K562 (cell line): Measurements from ENCODE around the gene HCN3. TPM values are rescaled to one million over a fixed set of nuclear protein-coding genes. Genes with fewer than 3 reads are reported as not detected.

ENCODE experiments used
- CBX1 ChIP-seq: sonication (generic); IDR thresholded peaks from 2 replicates; pipeline ENCODE4 v1.6.1; 2016; ENCODE audit warnings: antibody characterized with exemption, low read depth, mild to moderate bottlenecking
- CXXC5 ChIP-seq: fragments of 250-450 bp; sonication (Bioruptor Pico); IDR thresholded peaks from 2 replicates; pipeline ENCODE4 v1.8.0; 2022; ENCODE audit warnings: inconsistent platforms, mild to moderate bottlenecking, moderate library complexity
- E2F3 ChIP-seq: fragments of 250-450 bp; sonication (Bioruptor Pico); IDR thresholded peaks from 2 replicates; pipeline ENCODE4 v1.4.0; 2020; ENCODE audit warnings: mild to moderate bottlenecking
- HCFC1 ChIP-seq: IDR thresholded peaks from 2 replicates; pipeline ENCODE4 v1.6.1; 2012; ENCODE audit warnings: low read depth, low read length, improper control_type of control experiment
- ID3 ChIP-seq, 2 experiments: fragments of 250-450 bp in 1 of 2; fragments of 450-650 bp in 1 of 2; sonication (Bioruptor Pico) in 1 of 2; IDR thresholded peaks; 2 replicates each; pipeline versions ENCODE4 v1.6.1 to v1.8.0; 2016 to 2021; ENCODE audit warnings: mild to moderate bottlenecking in 2 of 2, moderate library complexity in 2 of 2, missing compliant biosample characterization in 1 of 2, missing genetic modification characterization in 1 of 2
- MAFK ChIP-seq: IDR thresholded peaks from 2 replicates; pipeline ENCODE4 v1.6.1; 2011; ENCODE audit warnings: low read length, improper control_type of control experiment
- MTA1 ChIP-seq: fragments of 450-650 bp; IDR thresholded peaks from 2 replicates; pipeline ENCODE4 v1.6.1; 2017; ENCODE audit warnings: borderline replicate concordance
- MTA3 ChIP-seq: fragments of 450-650 bp; formaldehyde crosslinking; IDR thresholded peaks from 2 replicates; pipeline ENCODE4 v1.6.1; 2017; ENCODE audit warnings: mild to moderate bottlenecking, borderline replicate concordance
- PML ChIP-seq: IDR thresholded peaks from 2 replicates; pipeline ENCODE4 v1.6.1; 2012; ENCODE audit warnings: low read length, inconsistent platforms
- POLR2H ChIP-seq: IDR thresholded peaks from 2 replicates; pipeline ENCODE4 v1.6.1; 2016; ENCODE audit warnings: missing genetic modification characterization, low read depth, mild to moderate bottlenecking, control low read depth, missing compliant biosample characterization, moderate library complexity
- PRMT5 ChIP-seq: sonication (generic); formaldehyde crosslinking; IDR thresholded peaks from 2 replicates; pipeline ENCODE4 v1.5.0; 2020; ENCODE audit warnings: missing genetic modification reagents
- RBBP5 ChIP-seq: fragments of 200-600 bp; sonication (generic); IDR thresholded peaks from 2 replicates; pipeline ENCODE4 v1.6.1; 2012; ENCODE audit warnings: borderline replicate concordance, mild to moderate bottlenecking, low read length, control low read depth, inconsistent platforms; ENCODE audit not compliant: insufficient read depth, poor library complexity, severe bottlenecking
- SIN3A ChIP-seq, 2 experiments: fragments of 150-350 bp in 1 of 2; IDR thresholded peaks; 2 replicates each; pipeline ENCODE4 v1.6.1; 2011 to 2016; ENCODE audit warnings: borderline replicate concordance in 2 of 2, low read depth in 2 of 2, low read length in 2 of 2, mild to moderate bottlenecking in 2 of 2, moderate library complexity in 2 of 2; ENCODE audit not compliant: control insufficient read depth in 1 of 2
- SIN3B ChIP-seq: fragments of 450-650 bp; IDR thresholded peaks from 2 replicates; pipeline ENCODE4 v1.6.1; 2017; ENCODE audit warnings: low read depth, mild to moderate bottlenecking, moderate library complexity
- ZBTB17 ChIP-seq: fragments of 450-650 bp; formaldehyde crosslinking; IDR thresholded peaks from 2 replicates; pipeline ENCODE4 v1.4.0; 2020; ENCODE audit warnings: mild to moderate bottlenecking
- ZNF143 ChIP-seq: sonication (generic); formaldehyde crosslinking; IDR thresholded peaks from 2 replicates; pipeline ENCODE4 v1.9.0; 2022; ENCODE audit warnings: mild to moderate bottlenecking, missing genetic modification reagents
- ZNF780A ChIP-seq: fragments of 250-450 bp; sonication (Bioruptor Pico); IDR thresholded peaks from 2 replicates; pipeline ENCODE4 v1.5.0; 2021; ENCODE audit warnings: mild to moderate bottlenecking
- polyA plus RNA-seq, 8 experiments: library from polyadenylated mRNA; depleted of rRNA in 4 of 8; stranded (reverse) in 5 of 8; unstranded in 3 of 8; fragments of >200 nt; fragmentation: Nextera tagmentation in 2 of 8; fragmentation: Illumina TruSeq in 1 of 8; extraction: Ambion mirVana in 2 of 8; extraction: Trizol in 1 of 8; gene quantifications; 2 replicates each; pipeline versions ENCODE4 v1.2.1 to v1.2.3, GENCODE V29; 2011 to 2014; ENCODE audit warnings: inconsistent platforms in 1 of 8, missing spikeins in 1 of 8
- total RNA-seq, 7 experiments: library from RNA; depleted of rRNA in 6 of 7; stranded (reverse); fragments of >200 nt in 6 of 7; fragmentation: Illumina TruSeq in 2 of 7; extraction: Trizol in 2 of 7; gene quantifications; 2 replicates each; pipeline versions ENCODE4 v1.2.1 to v1.2.3, GENCODE V29; 2011 to 2021; ENCODE audit warnings: low replicate concordance in 1 of 7
- TF ChIP-seq, protein P1 (sequence below): sonication (generic); formaldehyde crosslinking; IDR thresholded peaks from 2 replicates; pipeline ENCODE4 v1.8.0; 2022; ENCODE audit warnings: mild to moderate bottlenecking, missing genetic modification reagents, borderline replicate concordance
- TF ChIP-seq, protein P2 (sequence below): sonication (generic); formaldehyde crosslinking; IDR thresholded peaks from 2 replicates; pipeline ENCODE4 v1.8.1; 2022; ENCODE audit warnings: missing genetic modification reagents
- TF ChIP-seq, protein P3 (sequence below), 2 experiments: IDR thresholded peaks in 1 of 2; conservative IDR thresholded peaks in 1 of 2; 2 replicates each; pipeline ENCODE4 v1.6.1; 2016; ENCODE audit warnings: low read depth in 2 of 2, mild to moderate bottlenecking in 1 of 2, missing compliant biosample characterization in 1 of 2, missing genetic modification characterization in 1 of 2, moderate library complexity in 1 of 2

The HCN3 gene
- total and polyA plus RNA-seq, 9 of the 15 experiments (the other 6 are each of a cell fraction or from before 2014, with no cell fraction given): 0.91 to 9.7 (median 3.9) TPM

- TF ChIP-seq SIN3A (IDR thresholded peaks at IDR 0.05; ENCODE audit: borderline replicate concordance in 2 of 2, control insufficient read depth in 1 of 2, low read depth in 2 of 2, low read length in 2 of 2) (peak; percentile 27 to 52; a peak in 2 of 4 replicates), ZBTB17 (CRISPR knock-in tag) (peak; percentile 78), MAFK (no peak), ID3 (CRISPR knock-in tag; IDR thresholded peaks at IDR 0.05) (no peak), ID3 (tag; IDR thresholded peaks at IDR 0.05) (0 out of 2 replicates have a peak, but pooled peaks have one; percentile 21), ZNF780A (CRISPR knock-in tag) (no peak), PML (peak; percentile 17; the same call in 1 of the 2 replicates), MTA3 (peak; percentile 83), ZNF143 (CRISPR knock-in tag) (peak; percentile 98), CXXC5 (peak; percentile 99), HCFC1 (peak; percentile 99), E2F3 (CRISPR knock-in tag) (0 out of 2 replicates have a peak, but pooled peaks have one; percentile 49), RBBP5 (no peak), CBX1 (no peak), PRMT5 (CRISPR knock-in tag) (no peak), POLR2H (tag) (peak; percentile 94), SIN3B (peak; percentile 57), MTA1 (peak; percentile 96)
- TF ChIP-seq, protein P1, sequence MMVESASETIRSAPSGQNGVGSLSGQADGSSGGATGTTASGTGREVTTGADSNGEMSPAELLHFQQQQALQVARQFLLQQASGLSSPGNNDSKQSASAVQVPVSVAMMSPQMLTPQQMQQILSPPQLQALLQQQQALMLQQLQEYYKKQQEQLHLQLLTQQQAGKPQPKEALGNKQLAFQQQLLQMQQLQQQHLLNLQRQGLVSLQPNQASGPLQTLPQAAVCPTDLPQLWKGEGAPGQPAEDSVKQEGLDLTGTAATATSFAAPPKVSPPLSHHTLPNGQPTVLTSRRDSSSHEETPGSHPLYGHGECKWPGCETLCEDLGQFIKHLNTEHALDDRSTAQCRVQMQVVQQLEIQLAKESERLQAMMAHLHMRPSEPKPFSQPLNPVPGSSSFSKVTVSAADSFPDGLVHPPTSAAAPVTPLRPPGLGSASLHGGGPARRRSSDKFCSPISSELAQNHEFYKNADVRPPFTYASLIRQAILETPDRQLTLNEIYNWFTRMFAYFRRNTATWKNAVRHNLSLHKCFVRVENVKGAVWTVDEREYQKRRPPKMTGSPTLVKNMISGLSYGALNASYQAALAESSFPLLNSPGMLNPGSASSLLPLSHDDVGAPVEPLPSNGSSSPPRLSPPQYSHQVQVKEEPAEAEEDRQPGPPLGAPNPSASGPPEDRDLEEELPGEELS (CRISPR knock-in tag): 0 out of 2 replicates have a peak, but pooled peaks have one; percentile 37
- TF ChIP-seq, protein P2, sequence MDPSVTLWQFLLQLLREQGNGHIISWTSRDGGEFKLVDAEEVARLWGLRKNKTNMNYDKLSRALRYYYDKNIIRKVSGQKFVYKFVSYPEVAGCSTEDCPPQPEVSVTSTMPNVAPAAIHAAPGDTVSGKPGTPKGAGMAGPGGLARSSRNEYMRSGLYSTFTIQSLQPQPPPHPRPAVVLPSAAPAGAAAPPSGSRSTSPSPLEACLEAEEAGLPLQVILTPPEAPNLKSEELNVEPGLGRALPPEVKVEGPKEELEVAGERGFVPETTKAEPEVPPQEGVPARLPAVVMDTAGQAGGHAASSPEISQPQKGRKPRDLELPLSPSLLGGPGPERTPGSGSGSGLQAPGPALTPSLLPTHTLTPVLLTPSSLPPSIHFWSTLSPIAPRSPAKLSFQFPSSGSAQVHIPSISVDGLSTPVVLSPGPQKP (CRISPR knock-in tag): no peak
- TF ChIP-seq, protein P3, sequence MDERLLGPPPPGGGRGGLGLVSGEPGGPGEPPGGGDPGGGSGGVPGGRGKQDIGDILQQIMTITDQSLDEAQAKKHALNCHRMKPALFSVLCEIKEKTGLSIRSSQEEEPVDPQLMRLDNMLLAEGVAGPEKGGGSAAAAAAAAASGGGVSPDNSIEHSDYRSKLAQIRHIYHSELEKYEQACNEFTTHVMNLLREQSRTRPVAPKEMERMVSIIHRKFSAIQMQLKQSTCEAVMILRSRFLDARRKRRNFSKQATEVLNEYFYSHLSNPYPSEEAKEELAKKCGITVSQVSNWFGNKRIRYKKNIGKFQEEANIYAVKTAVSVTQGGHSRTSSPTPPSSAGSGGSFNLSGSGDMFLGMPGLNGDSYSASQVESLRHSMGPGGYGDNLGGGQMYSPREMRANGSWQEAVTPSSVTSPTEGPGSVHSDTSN (CRISPR knock-in tag; IDR thresholded peaks at IDR 0.05; ENCODE audit: low read depth): no peak
- TF ChIP-seq, protein P3 (tag; conservative IDR thresholded peaks at IDR 0.05; ENCODE audit: low read depth): peak; percentile 67
Observed at GRCh38 chr1:155308493-155309422, 31.5 kb downstream of the HCN3 start, which contains the start of gene FDPS (continued).
